B cell (primary cell): ENCODE results near the gene TDRD12. TPM values are rescaled to one million over a fixed set of nuclear protein-coding genes. Genes with fewer than 3 reads are reported as not detected.

ENCODE experiments used
- ATAC-seq: fragments of 200-7000 bp; cut with Tn5 transposase; one replicate; pipeline ENCODE4 v1.10.0; 2021; ENCODE audit warnings: low read depth, mild to moderate bottlenecking, moderate number of reproducible peaks, moderate library complexity
- CTCF ChIA-PET: fragments of 350-600 bp; sonication (Branson Sonifier 250); formaldehyde crosslinking; loops from one replicate; lab custom pipeline; 2021; ENCODE audit warnings: antibody characterized with exemption, inconsistent platforms; lab: Charles Lee
- POLR2A ChIA-PET: fragments of 350-600 bp; sonication (Branson Sonifier 250); formaldehyde crosslinking; loops from one replicate; lab custom pipeline; 2021; ENCODE audit warnings: antibody characterized with exemption; lab: Charles Lee
- DNase-seq: peaks from one replicate; pipeline ENCODE4 v3.0.0; 2013
- H2AFZ ChIP-seq: 2 replicates; pipeline ENCODE4 v1.6.1; 2012; ENCODE audit warnings: mild to moderate bottlenecking, low read depth, low read length; ENCODE audit not compliant: insufficient read depth, poor library complexity, severe bottlenecking
- H3K27ac ChIP-seq, 2 donors: 1 replicate in 1 of 2; 2 replicates in 1 of 2; pipeline ENCODE4 v1.5.1; 2012 to 2013; ENCODE audit warnings: low read length in 2 of 2, mild to moderate bottlenecking in 2 of 2, moderate library complexity in 1 of 2
- H3K27me3 ChIP-seq, 4 experiments: fragments of 200-600 bp in 1 of 4; sonication (generic) in 1 of 4; replicated peaks in 1 of 4; 1 replicate in 2 of 4; 2 replicates in 2 of 4; pipeline versions ENCODE4 v1.6.1 to v1.7.0; 2013 to 2016; ENCODE audit warnings: low read length in 3 of 4, mild to moderate bottlenecking in 2 of 4, mixed read lengths in 1 of 4, moderate library complexity in 1 of 4; ENCODE audit not compliant: insufficient read depth in 4 of 4, control insufficient read depth in 3 of 4; ENCODE audit errors: control extremely low read depth in 1 of 4
- H3K36me3 ChIP-seq, 2 experiments: replicated peaks in 1 of 2; 1 replicate in 1 of 2; 2 replicates in 1 of 2; pipeline versions ENCODE4 v1.6.1 to v1.7.1; 2013; ENCODE audit warnings: low read length in 1 of 2; ENCODE audit not compliant: insufficient read depth in 2 of 2, control insufficient read depth in 1 of 2; ENCODE audit errors: control extremely low read depth in 1 of 2, extremely low read depth in 1 of 2
- H3K4me1 ChIP-seq, 2 donors: fragments of 200-600 bp in 1 of 2; sonication (generic) in 1 of 2; 1 replicate in 1 of 2; 2 replicates in 1 of 2; pipeline versions ENCODE4 v1.5.1 to v1.6.1; 2013 to 2017; ENCODE audit warnings: low read length in 2 of 2; ENCODE audit not compliant: control insufficient read depth in 2 of 2, insufficient read depth in 2 of 2
- H3K4me2 ChIP-seq: replicated peaks from 2 replicates; pipeline ENCODE3; 2012; ENCODE audit warnings: mild to moderate bottlenecking, low read depth, low read length; ENCODE audit not compliant: poor library complexity, severe bottlenecking
- H3K4me3 ChIP-seq, 5 experiments: fragments of 200-600 bp in 1 of 5; sonication (generic) in 1 of 5; 1 replicate in 3 of 5; 2 replicates in 2 of 5; pipeline versions ENCODE4 v1.5.1 to v1.7.0; 2011 to 2016; ENCODE audit warnings: low read length in 4 of 5, mild to moderate bottlenecking in 4 of 5, low read depth in 2 of 5, control low read depth in 1 of 5, moderate library complexity in 1 of 5; ENCODE audit not compliant: insufficient read depth in 1 of 5; ENCODE audit errors: control extremely low read depth in 1 of 5, extremely low read depth in 1 of 5
- H3K79me2 ChIP-seq: fragments of 200-600 bp; sonication (generic); one replicate; pipeline ENCODE4 v1.6.0; 2016; ENCODE audit warnings: low read length; ENCODE audit not compliant: control insufficient read depth, insufficient read depth
- H3K9ac ChIP-seq: fragments of 200-600 bp; sonication (generic); 2 replicates; pipeline ENCODE4 v1.6.1; 2017; ENCODE audit warnings: mild to moderate bottlenecking, low read length, moderate library complexity
- H3K9me3 ChIP-seq, 3 donors: one replicate each; pipeline versions ENCODE4 v1.6.1 to v1.7.1; 2013; ENCODE audit warnings: low read length in 2 of 3; ENCODE audit not compliant: control insufficient read depth in 2 of 3, insufficient read depth in 1 of 3; ENCODE audit errors: control extremely low read depth in 1 of 3
- H4K20me1 ChIP-seq: 2 replicates; pipeline ENCODE4 v1.6.0; 2012; ENCODE audit warnings: mild to moderate bottlenecking, low read length; ENCODE audit not compliant: insufficient read depth, control insufficient read depth, poor library complexity, severe bottlenecking
- H3K27ac Mint-ChIP-seq: one replicate; pipeline ENCODE4 v1.8.0; 2021; ENCODE audit warnings: mixed read lengths
- H3K27me3 Mint-ChIP-seq: one replicate; pipeline ENCODE4 v1.8.0; 2021; ENCODE audit warnings: mixed read lengths
- H3K4me1 Mint-ChIP-seq: one replicate; pipeline ENCODE4 v1.8.0; 2021; ENCODE audit warnings: mixed read lengths
- H3K4me3 Mint-ChIP-seq: one replicate; pipeline ENCODE4 v1.8.0; 2021; ENCODE audit warnings: mixed read lengths
- H3K9me3 Mint-ChIP-seq: one replicate; pipeline ENCODE4 v1.8.0; 2022; ENCODE audit warnings: mixed read lengths; ENCODE audit not compliant: insufficient read depth
- EZH2 ChIP-seq: IDR thresholded peaks from 2 replicates; pipeline ENCODE4 v1.6.1; 2012; ENCODE audit warnings: borderline replicate concordance, low read depth, mild to moderate bottlenecking, moderate library complexity, low read length; ENCODE audit not compliant: insufficient read depth, poor library complexity, severe bottlenecking
- WGBS: methylation state at CpG from one replicate; pipeline ENCODE4 v1.1.5; 2013; ENCODE audit warnings: missing lambda C conversion rate; ENCODE audit not compliant: insufficient coverage; 5-methylcytosine and 5-hydroxymethylcytosine counted together
- intact Hi-C: fragments of 100-400 bp; cut with micrococcal nuclease; formaldehyde crosslinking; loops from one replicate; pipeline ENCODE4 v1.10.0; 2022
- polyA plus RNA-seq: library from polyadenylated mRNA; depleted of rRNA; stranded (reverse); fragments of >200 nt; gene quantifications from 2 replicates; pipeline ENCODE4 v1.2.3, GENCODE V29; 2012
- total RNA-seq, 2 donors: library from RNA; stranded (reverse); fragments of 120-200 nt in 1 of 2; gene quantifications; 1 replicate in 1 of 2; 2 replicates in 1 of 2; pipeline versions ENCODE4 v1.2.3 to v1.2.4, GENCODE V29; 2013 to 2022
- TF ChIP-seq, protein P1 (sequence below): fragments of 200-600 bp; IDR thresholded peaks from one replicate; pipeline ENCODE4 v1.8.0; 2022; ENCODE audit warnings: antibody characterized with exemption, mild to moderate bottlenecking

Gene TDRD12
- total and polyA plus RNA-seq, 2 donors (not counting 1 experiment from before 2014, with no cell fraction given) = 0.30 to 1.1 TPM

DNA sequence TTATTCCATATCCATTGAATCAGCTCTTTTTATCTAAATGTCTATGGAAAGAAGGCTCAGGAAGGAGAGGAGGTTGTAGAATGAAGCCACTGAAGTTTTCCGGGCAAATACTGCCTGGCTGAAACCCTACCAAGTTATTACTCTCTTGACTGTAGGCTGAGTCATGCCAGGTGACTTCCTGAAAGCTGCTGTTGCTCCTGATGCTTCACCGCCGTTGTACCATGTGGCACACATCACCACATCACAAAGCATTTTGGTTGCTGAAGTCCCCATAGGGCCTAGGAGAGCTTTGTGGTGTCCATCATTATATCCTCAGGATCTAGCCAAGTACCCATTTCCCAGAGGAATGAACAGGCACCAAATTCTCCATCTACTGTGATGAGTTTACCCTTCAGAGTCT, 11.1 kb upstream of the TDRD12 start:
- TF ChIP-seq, protein P1, sequence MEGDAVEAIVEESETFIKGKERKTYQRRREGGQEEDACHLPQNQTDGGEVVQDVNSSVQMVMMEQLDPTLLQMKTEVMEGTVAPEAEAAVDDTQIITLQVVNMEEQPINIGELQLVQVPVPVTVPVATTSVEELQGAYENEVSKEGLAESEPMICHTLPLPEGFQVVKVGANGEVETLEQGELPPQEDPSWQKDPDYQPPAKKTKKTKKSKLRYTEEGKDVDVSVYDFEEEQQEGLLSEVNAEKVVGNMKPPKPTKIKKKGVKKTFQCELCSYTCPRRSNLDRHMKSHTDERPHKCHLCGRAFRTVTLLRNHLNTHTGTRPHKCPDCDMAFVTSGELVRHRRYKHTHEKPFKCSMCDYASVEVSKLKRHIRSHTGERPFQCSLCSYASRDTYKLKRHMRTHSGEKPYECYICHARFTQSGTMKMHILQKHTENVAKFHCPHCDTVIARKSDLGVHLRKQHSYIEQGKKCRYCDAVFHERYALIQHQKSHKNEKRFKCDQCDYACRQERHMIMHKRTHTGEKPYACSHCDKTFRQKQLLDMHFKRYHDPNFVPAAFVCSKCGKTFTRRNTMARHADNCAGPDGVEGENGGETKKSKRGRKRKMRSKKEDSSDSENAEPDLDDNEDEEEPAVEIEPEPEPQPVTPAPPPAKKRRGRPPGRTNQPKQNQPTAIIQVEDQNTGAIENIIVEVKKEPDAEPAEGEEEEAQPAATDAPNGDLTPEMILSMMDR = no peak
- TF ChIP-seq EZH2 = no peak
- H3K79me2 ChIP-seq = peaks cover 22% of the 10 kb centered on the region
- H4K20me1 ChIP-seq = no peaks in the 10 kb centered on the region
- Mint-ChIP-seq H3K9me3 (no peaks in the 10 kb centered on the region), H3K27ac (no peak overlapping the region), H3K4me1 (peaks cover 1% of the 10 kb centered on the region), H3K27me3 (no peaks in the 10 kb centered on the region), H3K4me3 (no peak overlapping the region)
- H3K9me3 ChIP-seq = peaks cover 0 to 23% (median 7%) of the 10 kb centered on the region in 3 donors
- no peak overlapping the region for H3K4me3 ChIP-seq
- POLR2A ChIA-PET = no interaction called here
- DNase-seq (no peak), ATAC-seq (no peak)
- no peak overlapping the region for H2AFZ ChIP-seq
- no peaks in the 10 kb centered on the region for H3K27me3 ChIP-seq
- no peak overlapping the region for H3K9ac ChIP-seq
- H3K4me1 ChIP-seq = no peaks in the 10 kb centered on the region
- CTCF ChIA-PET = no interaction called here
- intact Hi-C loops = no loop called here
- no peak overlapping the region for H3K27ac ChIP-seq
- peaks cover 0 to 12% of the 10 kb centered on the region in 2 experiments for H3K36me3 ChIP-seq
- no peak overlapping the region for H3K4me2 ChIP-seq
- 25% methylated on average over 2 of the region's 3 CpGs for WGBS

DNA sequence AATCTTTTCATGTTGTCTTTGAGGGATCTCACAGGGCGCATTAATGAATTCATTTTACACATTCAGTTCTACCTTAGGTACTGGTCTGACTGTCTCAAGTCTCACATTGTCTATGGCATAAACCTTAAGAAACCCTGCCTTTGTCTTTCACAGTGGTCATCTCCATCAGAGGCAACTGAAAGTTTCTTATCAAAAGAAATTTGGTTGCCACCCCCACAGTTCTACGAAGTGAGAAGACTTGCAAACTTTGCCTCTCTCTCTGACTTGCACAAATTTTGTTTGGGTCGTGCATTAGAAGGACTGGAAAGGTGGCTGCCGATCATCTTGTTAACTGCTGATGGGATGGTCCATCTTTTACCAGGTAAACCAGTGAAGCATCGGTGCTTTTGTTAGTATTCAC, 10.5 kb upstream of the TDRD12 start:
- Histone ChIP-seq H3K9ac (no peak overlapping the region), H2AFZ (no peak overlapping the region), H3K9me3 (peaks cover 0 to 17% (median 4%) of the 10 kb centered on the region in 3 donors), H3K4me2 (no peak overlapping the region), H3K4me1 (no peaks in the 10 kb centered on the region), H3K4me3 (no peak overlapping the region), H3K27me3 (no peaks in the 10 kb centered on the region), H4K20me1 (no peaks in the 10 kb centered on the region), H3K36me3 (peaks cover 0 to 12% of the 10 kb centered on the region in 2 experiments), H3K27ac (no peak overlapping the region), H3K79me2 (peaks cover 18% of the 10 kb centered on the region)
- intact Hi-C loops = no loop called here
- Mint-ChIP-seq H3K4me1 (peaks cover 1% of the 10 kb centered on the region), H3K27ac (no peak overlapping the region), H3K27me3 (no peaks in the 10 kb centered on the region), H3K9me3 (no peaks in the 10 kb centered on the region), H3K4me3 (no peak overlapping the region)
- ATAC-seq (no peak), DNase-seq (no peak)
- POLR2A ChIA-PET = no interaction called here
- CTCF ChIA-PET = no interaction called here
- TF ChIP-seq, protein P1 = no peak
- TF ChIP-seq EZH2 = no peak
- 97% methylated on average over 4 of the region's 5 CpGs for WGBS
